GM19023 (cell line): ENCODE data around the gene EPHA10.

Source experiments
- ATAC-seq: cut with Tn5 transposase; IDR thresholded peaks from one replicate; pipeline ENCODE4 v1.9.1; 2021; ENCODE audit warnings: mild to moderate bottlenecking, moderate library complexity; ENCODE audit not compliant: unreplicated experiment

The EPHA10 gene

GRCh38 chr1:37764888-37765441 is at the start of gene EPHA10:
Gene EPHA10 (minus strand): TSS chr1:37765120. CDS start chr1:37765066, 54 bp downstream.
- ATAC-seq = no peak

- ATAC-seq = no peak
Measured at GRCh38 chr1:37814252-37814651, 49.3 kb upstream of the EPHA10 start.

- ATAC-seq = no peak
Measured at GRCh38 chr1:37813529-37814145, 48.7 kb upstream of the EPHA10 start.

GRCh38 chr1:37811027-37811655 is 46.2 kb upstream of the EPHA10 start:
- no peak for ATAC-seq

GRCh38 chr1:37809942-37810341 is 45.0 kb upstream of the EPHA10 start:
- no peak for ATAC-seq

GRCh38 chr1:37808369-37809319 is 43.7 kb upstream of the EPHA10 start:
- ATAC-seq = peak; percentile 38

GRCh38 chr1:37807555-37808368 is 42.8 kb upstream of the EPHA10 start, which contains the start of the genes C1orf122 and YRDC:
Gene C1orf122 (plus strand): TSS chr1:37807790. CDS start chr1:37808405, 615 bp downstream.
Gene YRDC (minus strand): TSS chr1:37808208. CDS start chr1:37808180, 28 bp downstream.
- peak; percentile 89 for ATAC-seq

GRCh38 chr1:37807220-37807554 is 42.3 kb upstream of the EPHA10 start:
- no peak for ATAC-seq

- ATAC-seq = no peak
Measured at GRCh38 chr1:37802439-37802838, 37.5 kb upstream of the EPHA10 start.

GRCh38 chr1:37797750-37798345 is 32.9 kb upstream of the EPHA10 start:
- no peak for ATAC-seq

- ATAC-seq = no peak
Measured at GRCh38 chr1:37795340-37796125, 30.6 kb upstream of the EPHA10 start.

- peak; percentile 42 for ATAC-seq
Measured at GRCh38 chr1:37794372-37795339, 29.7 kb upstream of the EPHA10 start.

GRCh38 chr1:37793773-37794371 is 29.0 kb upstream of the EPHA10 start, which contains the start of gene MANEAL:
Gene MANEAL (plus strand): TSS chr1:37793847. CDS start chr1:37794183, 336 bp downstream.
- ATAC-seq = peak; percentile 57

- no peak for ATAC-seq
Measured at GRCh38 chr1:37792943-37793686, 28.2 kb upstream of the EPHA10 start.

- no peak for ATAC-seq
Measured at GRCh38 chr1:37782491-37782890, 17.6 kb upstream of the EPHA10 start.

GRCh38 chr1:37778654-37779053 is 13.7 kb upstream of the EPHA10 start:
- ATAC-seq = no peak
